SK-N-SH (cell line): Measurements from ENCODE around the gene RFPL2. TPM values are rescaled to one million over a fixed set of nuclear protein-coding genes. Genes with fewer than 3 reads are reported as not detected.

Source experiments
- CTCF ChIA-PET: fragments of 300-600, 350-600 bp; formaldehyde crosslinking; extraction: SDS; loops from one replicate; lab custom pipeline; 2021; lab: Yijun Ruan, JAX
- POLR2A ChIA-PET: fragments of 350-600 bp; sonication (Branson Sonifier 250); formaldehyde crosslinking; extraction: SDS; loops from one replicate; lab custom pipeline; 2020; ENCODE audit warnings: antibody characterized with exemption, inconsistent platforms; lab: Yijun Ruan, JAX
- DNase-seq: peaks from one replicate; pipeline ENCODE4 v3.0.0; 2012
- H2AFZ ChIP-seq: fragments of 200-600 bp; sonication (generic); 2 replicates; pipeline ENCODE4 v1.8.1; 2016; ENCODE audit warnings: antibody characterized with exemption, mild to moderate bottlenecking, low read depth
- H3F3A ChIP-seq: fragments of 200-600 bp; sonication (generic); replicated peaks from 2 replicates; pipeline ENCODE3; 2016; ENCODE audit warnings: antibody characterized with exemption, mild to moderate bottlenecking; ENCODE audit not compliant: insufficient read depth
- H3K27ac ChIP-seq, 2 experiments: fragments of 200-500 bp in 1 of 2; fragments of 200-600 bp in 1 of 2; sonication (Bioruptor generic) in 1 of 2; sonication (generic), shearing (Covaris generic) in 1 of 2; 2 replicates each; pipeline versions ENCODE4 v1.5.1 to v1.6.1; 2014 to 2016; ENCODE audit warnings: low read depth in 2 of 2, inconsistent platforms in 1 of 2, low read length in 1 of 2, mild to moderate bottlenecking in 1 of 2, mixed read lengths in 1 of 2
- H3K27me3 ChIP-seq: fragments of 200-600 bp; sonication (generic), shearing (Covaris generic); 2 replicates; pipeline ENCODE4 v1.6.1; 2016; ENCODE audit warnings: mixed run types; ENCODE audit not compliant: insufficient read depth
- H3K36me3 ChIP-seq, 2 experiments: fragments of 200-500 bp in 1 of 2; fragments of 200-600 bp in 1 of 2; sonication (Bioruptor generic) in 1 of 2; sonication (generic) in 1 of 2; replicated peaks in 1 of 2; 2 replicates each; pipeline versions ENCODE3 to v1.5.1; 2014 to 2016; ENCODE audit warnings: low read length in 1 of 2, mild to moderate bottlenecking in 1 of 2; ENCODE audit not compliant: insufficient read depth in 2 of 2, control insufficient read depth in 1 of 2
- H3K4me1 ChIP-seq, 2 experiments: fragments of 200-500 bp in 1 of 2; fragments of 200-600 bp in 1 of 2; sonication (Bioruptor generic) in 1 of 2; sonication (generic), shearing (Covaris generic) in 1 of 2; 2 replicates each; pipeline versions ENCODE4 v1.5.1 to v1.6.1; 2014 to 2016; ENCODE audit warnings: low read depth in 1 of 2, low read length in 1 of 2, mixed run types in 1 of 2; ENCODE audit not compliant: insufficient read depth in 2 of 2, control insufficient read depth in 1 of 2
- H3K4me2 ChIP-seq: fragments of 200-600 bp; sonication (generic), shearing (Covaris generic); 2 replicates; pipeline ENCODE4 v1.6.1; 2017; ENCODE audit warnings: mixed run types
- H3K4me3 ChIP-seq, 2 experiments: fragments of 200-500 bp in 1 of 2; fragments of 200-600 bp in 1 of 2; sonication (Bioruptor generic) in 1 of 2; sonication (generic), shearing (Covaris generic) in 1 of 2; 2 replicates each; pipeline versions ENCODE4 v1.5.1 to v1.8.1; 2014 to 2016; ENCODE audit warnings: low read depth in 2 of 2, inconsistent platforms in 1 of 2, low read length in 1 of 2, mild to moderate bottlenecking in 1 of 2, mixed read lengths in 1 of 2, moderate library complexity in 1 of 2
- H3K79me2 ChIP-seq: fragments of 200-600 bp; sonication (generic); 2 replicates; pipeline ENCODE4 v1.8.1; 2017; ENCODE audit warnings: mild to moderate bottlenecking; ENCODE audit not compliant: insufficient read depth
- H3K9ac ChIP-seq: fragments of 200-600 bp; sonication (generic); 2 replicates; pipeline ENCODE4 v1.6.1; 2017; ENCODE audit warnings: mixed run types
- H3K9me2 ChIP-seq: fragments of 200-600 bp; sonication (generic); 2 replicates; pipeline ENCODE4 v1.6.1; 2017; ENCODE audit warnings: mixed run types
- H3K9me3 ChIP-seq: fragments of 200-600 bp; sonication (generic); 2 replicates; pipeline ENCODE4 v1.6.1; 2017; ENCODE audit warnings: mixed run types, mild to moderate bottlenecking, moderate library complexity
- H4K20me1 ChIP-seq: fragments of 200-600 bp; sonication (generic); 2 replicates; pipeline ENCODE4 v1.6.1; 2017; ENCODE audit warnings: mild to moderate bottlenecking, mixed run types; ENCODE audit not compliant: insufficient read depth
- CTCF ChIP-seq: fragments of 200-600 bp; sonication (generic); IDR thresholded peaks from 2 replicates; pipeline ENCODE4 v1.6.1; 2017; ENCODE audit warnings: antibody characterized with exemption, mild to moderate bottlenecking, moderate library complexity
- ELF1 ChIP-seq: IDR thresholded peaks from 2 replicates; pipeline ENCODE4 v1.4.0; 2012
- EP300 ChIP-seq, 2 experiments: IDR thresholded peaks; 2 replicates each; pipeline versions ENCODE4 v1.4.0 to v1.6.1; 2012; ENCODE audit warnings: borderline replicate concordance in 1 of 2, low read depth in 1 of 2, low read length in 1 of 2
- FOXJ3 ChIP-seq: sonication (generic); formaldehyde crosslinking; IDR thresholded peaks from 2 replicates; pipeline ENCODE4 v1.5.1; 2020; ENCODE audit warnings: mild to moderate bottlenecking, missing genetic modification reagents
- FOXM1 ChIP-seq: IDR thresholded peaks from 2 replicates; pipeline ENCODE4 v1.4.0; 2012; ENCODE audit warnings: low read depth, mild to moderate bottlenecking
- GATA2 ChIP-seq: sonication (generic); formaldehyde crosslinking; IDR thresholded peaks from 2 replicates; pipeline ENCODE4 v1.5.0; 2020; ENCODE audit warnings: mild to moderate bottlenecking, missing genetic modification reagents
- MAX ChIP-seq: IDR thresholded peaks from 2 replicates; pipeline ENCODE4 v1.4.0; 2012; ENCODE audit warnings: low read depth
- NRF1 ChIP-seq: IDR thresholded peaks from 2 replicates; pipeline ENCODE4 v1.6.1; 2012; ENCODE audit warnings: low read depth, mild to moderate bottlenecking, low read length
- POLR2AphosphoS5 ChIP-seq: IDR thresholded peaks from 2 replicates; pipeline ENCODE4 v1.6.1; 2012; ENCODE audit warnings: low read depth, low read length
- RAD21 ChIP-seq: IDR thresholded peaks from 2 replicates; pipeline ENCODE4 v1.6.1; 2012; ENCODE audit warnings: mild to moderate bottlenecking, low read length
- REST ChIP-seq: IDR thresholded peaks from 2 replicates; pipeline ENCODE4 v1.6.1; 2012; ENCODE audit warnings: mild to moderate bottlenecking, low read depth, low read length, moderate library complexity
- RFX5 ChIP-seq: IDR thresholded peaks from 2 replicates; pipeline ENCODE4 v1.6.1; 2012; ENCODE audit warnings: mild to moderate bottlenecking, improper control_type of control experiment, low read length
- RXRA ChIP-seq: IDR thresholded peaks from 2 replicates; pipeline ENCODE4 v1.4.0; 2012; ENCODE audit warnings: low read depth, mild to moderate bottlenecking, borderline replicate concordance
- SMC3 ChIP-seq: IDR thresholded peaks from 2 replicates; pipeline ENCODE4 v1.6.1; 2012; ENCODE audit warnings: low read depth, low read length, improper control_type of control experiment
- TEAD4 ChIP-seq: IDR thresholded peaks from 2 replicates; pipeline ENCODE4 v1.4.0; 2012; ENCODE audit warnings: mild to moderate bottlenecking, borderline replicate concordance; ENCODE audit not compliant: insufficient read depth
- USF2 ChIP-seq: fragments of 150-350 bp; IDR thresholded peaks from 2 replicates; pipeline ENCODE4 v1.6.1; 2017; ENCODE audit warnings: antibody characterized with exemption, low read length, low read depth, borderline replicate concordance
- ZBTB33 ChIP-seq: IDR thresholded peaks from 2 replicates; pipeline ENCODE4 v1.4.0; 2012; ENCODE audit warnings: low read depth, borderline replicate concordance
- WGBS: methylation state at CpG from one replicate; pipeline ENCODE4 v1.1.6; 2017; ENCODE audit warnings: low lambda C conversion rate; 5-methylcytosine and 5-hydroxymethylcytosine counted together
- polyA plus RNA-seq, 3 experiments: library from polyadenylated mRNA; depleted of rRNA; stranded (reverse); fragments of >200 nt; gene quantifications; 2 replicates each; pipeline ENCODE4 v1.2.3, GENCODE V29; 2012

The RFPL2 gene
- polyA plus RNA-seq, 1 of the 3 experiments (the other 2 are of a cell fraction) = 0.05 TPM

GRCh38 chr22:32208681-32209080 lies 3.8 kb upstream of the RFPL2 start:
- H3K9ac ChIP-seq = no peak overlapping the region
- CTCF ChIA-PET = interaction anchor here (0.7 to 3.4 kb wide), 2 partner anchors 57 to 267 kb away, joined by 3 to 18 read pairs; no protein-coding TSS in a partner anchor
- no peak overlapping the region for H2AFZ ChIP-seq
- no peak overlapping the region for H3K4me3 ChIP-seq
- H3K4me2 ChIP-seq = no peak overlapping the region
- no peak overlapping the region for H3K27ac ChIP-seq
- peaks cover 4% of the 10 kb centered on the region for H3F3A ChIP-seq
- POLR2A ChIA-PET = no interaction called here
- WGBS = 83% methylated on average over 2 of the region's 3 CpGs
- no peaks in the 10 kb centered on the region for H3K9me3 ChIP-seq
- no peaks in the 10 kb centered on the region for H4K20me1 ChIP-seq
- H3K4me1 ChIP-seq = peaks cover 0 to 24% of the 10 kb centered on the region in 2 experiments; a peak in 1 of 4 replicates
- H3K9me2 ChIP-seq = no peaks in the 10 kb centered on the region
- no peaks in the 10 kb centered on the region for H3K36me3 ChIP-seq
- H3K79me2 ChIP-seq = no peaks in the 10 kb centered on the region
- peaks cover 7% of the 10 kb centered on the region; the same call in 1 of the 2 replicates for H3K27me3 ChIP-seq
- TF ChIP-seq SMC3 = no peak
- TF ChIP-seq TEAD4 = no peak
- TF ChIP-seq RAD21 = no peak
- TF ChIP-seq RFX5 = no peak
- TF ChIP-seq GATA2 (CRISPR knock-in tag) = no peak
- TF ChIP-seq FOXJ3 (CRISPR knock-in tag) = no peak
- no peak for TF ChIP-seq RXRA
- no peak for TF ChIP-seq REST
- no peak for TF ChIP-seq ELF1
- no peak for TF ChIP-seq MAX
- no peak for TF ChIP-seq POLR2AphosphoS5
- no peak for DNase-seq

GRCh38 chr22:32207971-32208480 lies 3.2 kb upstream of the RFPL2 start:
- Histone ChIP-seq H2AFZ (no peak overlapping the region), H4K20me1 (no peaks in the 10 kb centered on the region), H3K79me2 (no peaks in the 10 kb centered on the region), H3K9me2 (no peaks in the 10 kb centered on the region), H3F3A (peaks cover 4% of the 10 kb centered on the region), H3K4me1 (peaks cover 0 to 30% of the 10 kb centered on the region in 2 experiments; a peak in 1 of 4 replicates), H3K4me3 (no peak overlapping the region), H3K9me3 (no peaks in the 10 kb centered on the region), H3K36me3 (no peaks in the 10 kb centered on the region), H3K27ac (no peak overlapping the region), H3K9ac (no peak overlapping the region), H3K4me2 (no peak overlapping the region), H3K27me3 (peaks cover 13% of the 10 kb centered on the region; the same call in 1 of the 2 replicates)
- CTCF ChIA-PET = interaction anchor here (0.6 to 2.6 kb wide), 2 partner anchors 26 to 31 kb away, joined by 3 to 6 read pairs; no protein-coding TSS in a partner anchor
- DNase-seq = no peak
- POLR2A ChIA-PET = no interaction called here
- 63% methylated on average over 2 of the region's 4 CpGs for WGBS
- no peak for TF ChIP-seq RFX5
- TF ChIP-seq CTCF = no peak
- TF ChIP-seq GATA2 (CRISPR knock-in tag) = no peak
- TF ChIP-seq NRF1 = no peak
- no peak for TF ChIP-seq FOXM1
- no peak for TF ChIP-seq ZBTB33
- no peak for TF ChIP-seq EP300 (IDR thresholded peaks at IDR 0.05; ENCODE audit: borderline replicate concordance in 1 of 2, low read depth in 1 of 2, low read length in 1 of 2)
- no peak for TF ChIP-seq RAD21
- TF ChIP-seq TEAD4 = no peak
- no peak for TF ChIP-seq FOXJ3 (CRISPR knock-in tag)
- TF ChIP-seq MAX = no peak
- TF ChIP-seq USF2 = no peak
